Esophagus muscularis mucosa (tissue), 4 donors: ENCODE results near the gene TBATA. TPM values are rescaled to one million over a fixed set of nuclear protein-coding genes. Genes with fewer than 3 reads are reported as not detected.

Experiments
- DNase-seq: peaks from one replicate; pipeline ENCODE4 v3.0.0-alpha.2; 2017; ENCODE audit errors: extremely low spot score
- H3K27ac ChIP-seq, 4 donors: fragments of 200-600 bp; sonication (generic); replicated peaks in 1 of 4; 1 replicate in 3 of 4; 2 replicates in 1 of 4; pipeline ENCODE4 v1.5.1; 2016 to 2019; ENCODE audit warnings: mild to moderate bottlenecking in 1 of 4
- H3K27me3 ChIP-seq, 4 donors: fragments of 200-600 bp; sonication (generic); one replicate each; pipeline versions ENCODE4 v1.5.1 to v1.6.0; 2016 to 2019
- H3K36me3 ChIP-seq, 4 donors: fragments of 200-600 bp; sonication (generic); one replicate each; pipeline ENCODE4 v1.5.1; 2016 to 2019
- H3K4me1 ChIP-seq, 4 donors: fragments of 200-600 bp; sonication (generic); one replicate each; pipeline ENCODE4 v1.5.1; 2016 to 2019
- H3K4me3 ChIP-seq, 4 donors: fragments of 200-600 bp; sonication (generic); 1 replicate in 2 of 4; 2 replicates in 2 of 4; pipeline ENCODE4 v1.5.1; 2016 to 2019; ENCODE audit warnings: mild to moderate bottlenecking in 4 of 4, moderate library complexity in 1 of 4
- H3K9me3 ChIP-seq, 4 donors: fragments of 200-600 bp; sonication (generic); 1 replicate in 3 of 4; 2 replicates in 1 of 4; pipeline ENCODE4 v1.5.1; 2016 to 2019
- CTCF ChIP-seq, 3 experiments: fragments of 200-600 bp in 2 of 3; fragments of 450-650 bp in 1 of 3; sonication (generic) in 2 of 3; IDR thresholded peaks; one replicate each; pipeline ENCODE4 v1.5.1; 2017 to 2019; ENCODE audit warnings: antibody characterized with exemption in 3 of 3, mild to moderate bottlenecking in 2 of 3, moderate library complexity in 1 of 3
- EP300 ChIP-seq: sonication (generic); formaldehyde crosslinking; IDR thresholded peaks from one replicate; pipeline ENCODE4 v1.6.1; 2017; ENCODE audit warnings: antibody characterized with exemption
- POLR2A ChIP-seq: fragments of 450-650 bp; IDR thresholded peaks from one replicate; pipeline ENCODE4 v1.6.1; 2017; ENCODE audit warnings: antibody characterized with exemption, moderate library complexity, mild to moderate bottlenecking, low read depth
- POLR2AphosphoS5 ChIP-seq, 2 donors: sonication (generic); formaldehyde crosslinking; IDR thresholded peaks; one replicate each; pipeline ENCODE4 v1.6.1; 2017; ENCODE audit warnings: antibody characterized with exemption in 2 of 2
- WGBS: methylation state at CpG from one replicate; pipeline ENCODE4 v1.1.5; 2018; 5-methylcytosine and 5-hydroxymethylcytosine counted together
- intact Hi-C: fragments of 100-400 bp; cut with DNase I; formaldehyde crosslinking; loops from one replicate; pipeline ENCODE4 v1.15.1; 2023
- total RNA-seq, 4 donors: library from RNA; depleted of rRNA; stranded (reverse); fragments of >200 nt; gene quantifications; one replicate each; pipeline versions ENCODE4 v1.1.0 to v1.2.1, GENCODE V29; 2016

Gene TBATA
- total RNA-seq, 4 donors from 2014 or later, result not detected

DNA sequence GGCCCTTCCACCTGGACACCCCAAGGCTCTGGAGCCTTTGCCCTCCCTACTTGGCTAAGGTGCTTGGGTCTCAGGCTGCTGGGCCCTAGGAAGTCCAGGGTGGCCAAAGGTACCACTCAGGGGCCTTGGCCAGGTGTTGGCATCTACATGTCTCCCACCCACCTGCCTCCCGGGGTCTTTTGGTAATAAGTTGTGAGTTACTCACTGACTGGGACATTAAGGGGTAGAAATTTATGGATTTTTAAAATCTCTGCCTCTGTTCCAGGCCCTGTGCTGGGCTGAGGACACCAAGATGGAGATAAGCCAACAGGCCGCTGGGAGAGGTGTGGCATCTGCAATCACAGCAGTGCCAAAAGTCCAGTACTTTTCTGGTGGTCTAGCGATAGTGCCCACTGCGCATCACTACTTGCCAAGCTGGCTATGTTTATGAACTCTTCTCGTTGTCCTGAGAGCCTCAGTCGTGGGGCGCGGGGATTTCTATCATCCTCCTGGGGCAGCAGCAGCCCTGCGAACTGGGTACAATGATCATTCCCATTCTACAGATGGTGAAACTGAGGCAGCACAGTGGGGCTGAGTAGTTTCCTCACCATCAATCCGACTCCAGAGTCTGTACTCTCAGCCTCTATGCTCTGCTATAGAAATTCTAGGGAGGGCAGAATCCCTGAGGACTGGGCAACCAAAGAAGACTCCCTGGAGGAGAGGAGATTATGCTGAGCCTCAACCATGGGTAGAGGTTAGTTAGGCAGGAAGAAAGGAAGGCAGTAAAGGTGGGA is 36.2 kb downstream of the TBATA start:
- TF ChIP-seq EP300 (no peak), POLR2AphosphoS5 (IDR thresholded peaks at IDR 0.05) (no peak), CTCF (IDR thresholded peaks at IDR 0.05) (no peak), POLR2A (no peak)
- DNase-seq, result no peak
- Histone ChIP-seq H3K27me3 (no peaks in the 10 kb centered on the region), H3K4me3 (no peak overlapping the region), H3K36me3 (no peaks in the 10 kb centered on the region), H3K9me3 (no peaks in the 10 kb centered on the region), H3K27ac (no peak overlapping the region), H3K4me1 (peaks cover 0 to 5% (median 3%) of the 10 kb centered on the region in 4 donors)
- WGBS, result 97% methylated on average over 10 of the region's 10 CpGs
- intact Hi-C loops, result no loop called here

- no peak overlapping the region for H3K27ac ChIP-seq
- H3K27me3 ChIP-seq, result no peaks in the 10 kb centered on the region
- no peak overlapping the region for H3K4me3 ChIP-seq
- no peaks in the 10 kb centered on the region for H3K9me3 ChIP-seq
- H3K4me1 ChIP-seq, result peaks cover 0 to 5% (median 4%) of the 10 kb centered on the region in 4 donors
- TF ChIP-seq EP300 (no peak), POLR2AphosphoS5 (IDR thresholded peaks at IDR 0.05) (no peak), POLR2A (no peak)
- 73% methylated on average over 2 of the region's 3 CpGs for WGBS
- intact Hi-C loops, result no loop called here
- H3K36me3 ChIP-seq, result no peaks in the 10 kb centered on the region
- DNase-seq, result no peak
Observed at GRCh38 chr10:70748305-70748704, 36.9 kb downstream of the TBATA start.

- Histone ChIP-seq H3K9me3 (no peaks in the 10 kb centered on the region), H3K4me1 (peaks cover 7 to 14% (median 13%) of the 10 kb centered on the region in 4 donors), H3K27ac (no peak overlapping the region), H3K4me3 (no peak overlapping the region), H3K27me3 (no peaks in the 10 kb centered on the region), H3K36me3 (no peaks in the 10 kb centered on the region)
- 80% methylated on average over 14 of the region's 15 CpGs for WGBS
- no peak for DNase-seq
- TF ChIP-seq POLR2AphosphoS5 (IDR thresholded peaks at IDR 0.05) (no peak), POLR2A (no peak), CTCF (IDR thresholded peaks at IDR 0.05) (no peak), EP300 (no peak)
- intact Hi-C loops, result no loop called here
Observed at GRCh38 chr10:70747192-70747965, 37.8 kb downstream of the TBATA start.

DNA sequence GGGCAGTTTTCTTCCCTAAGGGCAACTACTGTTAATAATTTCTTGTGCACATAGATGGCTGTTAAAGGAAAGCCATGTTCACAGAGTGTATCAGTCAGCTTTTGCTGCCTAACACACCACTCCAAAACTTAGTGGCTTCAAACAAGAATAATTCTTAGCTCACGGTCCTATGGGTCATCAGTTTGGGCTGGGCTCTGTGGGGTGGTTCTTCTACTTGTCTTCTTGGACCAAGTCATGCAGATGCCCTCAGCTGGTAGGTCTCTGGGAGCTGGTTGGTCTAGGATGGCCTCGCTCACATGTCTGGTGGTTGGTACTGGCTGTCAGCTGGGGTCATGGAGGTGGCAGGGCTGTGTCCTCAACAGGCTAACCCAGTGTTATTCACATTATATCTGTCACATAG is 39.6 kb downstream of the TBATA start:
- no peak for TF ChIP-seq POLR2A
- TF ChIP-seq CTCF (IDR thresholded peaks at IDR 0.05), result no peak
- no peak for TF ChIP-seq POLR2AphosphoS5 (IDR thresholded peaks at IDR 0.05)
- no peak for TF ChIP-seq EP300
- 100% methylated on average over 2 of the region's 2 CpGs for WGBS
- Histone ChIP-seq H3K27me3 (no peaks in the 10 kb centered on the region), H3K27ac (no peak overlapping the region), H3K36me3 (no peaks in the 10 kb centered on the region), H3K4me1 (peaks cover 12 to 20% (median 19%) of the 10 kb centered on the region in 4 donors), H3K9me3 (no peaks in the 10 kb centered on the region), H3K4me3 (no peak overlapping the region)
- no peak for DNase-seq
- intact Hi-C loops, result no loop called here

GRCh38 chr10:70744617-70745143 is 40.5 kb downstream of the TBATA start:
- 58% methylated on average over 6 of the region's 6 CpGs for WGBS
- intact Hi-C loops, result no loop called here
- TF ChIP-seq CTCF (IDR thresholded peaks at IDR 0.05) (no peak), EP300 (no peak), POLR2AphosphoS5 (IDR thresholded peaks at IDR 0.05) (no peak), POLR2A (no peak)
- Histone ChIP-seq H3K4me3 (no peak overlapping the region), H3K9me3 (no peaks in the 10 kb centered on the region), H3K27me3 (no peaks in the 10 kb centered on the region), H3K27ac (no peak overlapping the region), H3K36me3 (no peaks in the 10 kb centered on the region), H3K4me1 (peaks cover 12 to 20% (median 19%) of the 10 kb centered on the region in 4 donors)
- DNase-seq, result no peak
